A673 (cell line): ENCODE measurements around the gene PREX1.

Experiments
- CTCF ChIP-seq: fragments of 300-800, 200-600 bp; sonication (generic); conservative IDR thresholded peaks from 2 replicates; pipeline ENCODE4 v1.5.1; 2017; ENCODE audit warnings: low read depth, mild to moderate bottlenecking, antibody characterized with exemption, low read length, moderate library complexity, mixed read lengths
- EZH2 ChIP-seq: fragments of 200-600 bp; sonication (generic); IDR thresholded peaks from 2 replicates; pipeline ENCODE4 v1.6.1; 2017; ENCODE audit warnings: borderline replicate concordance, low read depth, mild to moderate bottlenecking, mixed read lengths, antibody characterized with exemption, low read length; ENCODE audit not compliant: poor library complexity, severe bottlenecking

- TF ChIP-seq CTCF (no peak), EZH2 (no peak)
Measured at GRCh38 chr20:48793776-48794175, 34.0 kb downstream of the PREX1 start.
